Uterus (tissue), 2 donors: ENCODE results near the gene ANKUB1.

Source experiments
- POLR2A ChIP-seq, 2 donors: fragments of 450-650 bp; IDR thresholded peaks; one replicate each; pipeline ENCODE4 v1.6.1; 2016; ENCODE audit warnings: antibody characterized with exemption in 2 of 2, mild to moderate bottlenecking in 1 of 2, moderate library complexity in 1 of 2
- TF ChIP-seq, protein P1 (sequence below), 4 experiments: fragments of 200-600 bp in 2 of 4; fragments of 450-650 bp in 2 of 4; sonication (generic) in 2 of 4; IDR thresholded peaks; one replicate each; pipeline ENCODE4 v1.5.1; 2016 to 2019; ENCODE audit warnings: antibody characterized with exemption in 4 of 4, mild to moderate bottlenecking in 2 of 4, moderate library complexity in 1 of 4

- TF ChIP-seq POLR2A (IDR thresholded peaks at IDR 0.05) = no peak
- TF ChIP-seq, protein P1, sequence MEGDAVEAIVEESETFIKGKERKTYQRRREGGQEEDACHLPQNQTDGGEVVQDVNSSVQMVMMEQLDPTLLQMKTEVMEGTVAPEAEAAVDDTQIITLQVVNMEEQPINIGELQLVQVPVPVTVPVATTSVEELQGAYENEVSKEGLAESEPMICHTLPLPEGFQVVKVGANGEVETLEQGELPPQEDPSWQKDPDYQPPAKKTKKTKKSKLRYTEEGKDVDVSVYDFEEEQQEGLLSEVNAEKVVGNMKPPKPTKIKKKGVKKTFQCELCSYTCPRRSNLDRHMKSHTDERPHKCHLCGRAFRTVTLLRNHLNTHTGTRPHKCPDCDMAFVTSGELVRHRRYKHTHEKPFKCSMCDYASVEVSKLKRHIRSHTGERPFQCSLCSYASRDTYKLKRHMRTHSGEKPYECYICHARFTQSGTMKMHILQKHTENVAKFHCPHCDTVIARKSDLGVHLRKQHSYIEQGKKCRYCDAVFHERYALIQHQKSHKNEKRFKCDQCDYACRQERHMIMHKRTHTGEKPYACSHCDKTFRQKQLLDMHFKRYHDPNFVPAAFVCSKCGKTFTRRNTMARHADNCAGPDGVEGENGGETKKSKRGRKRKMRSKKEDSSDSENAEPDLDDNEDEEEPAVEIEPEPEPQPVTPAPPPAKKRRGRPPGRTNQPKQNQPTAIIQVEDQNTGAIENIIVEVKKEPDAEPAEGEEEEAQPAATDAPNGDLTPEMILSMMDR (IDR thresholded peaks at IDR 0.05) = no peak
These were observed 47.7 kb downstream of the ANKUB1 start for GRCh38 chr3:149744606-149745005.
